NB4 (cell line): ENCODE measurements around the gene RELL1.

ENCODE experiments used
- DNase-seq: peaks from one replicate; pipeline ENCODE4 v3.0.0; 2010; ENCODE audit warnings: low read depth
- H3K4me3 ChIP-seq: one replicate; pipeline ENCODE4 v1.5.1; 2011; ENCODE audit warnings: mild to moderate bottlenecking, low read depth, low read length, moderate library complexity
- MYC ChIP-seq: IDR thresholded peaks from 2 replicates; pipeline ENCODE4 v1.6.1; 2011; ENCODE audit warnings: low read depth, low read length
- POLR2A ChIP-seq: IDR thresholded peaks from 2 replicates; pipeline ENCODE4 v1.6.1; 2011; ENCODE audit warnings: mild to moderate bottlenecking; ENCODE audit not compliant: insufficient read length; ENCODE audit errors: extremely low read depth
- TF ChIP-seq, protein P1 (sequence below): IDR thresholded peaks from 2 replicates; pipeline ENCODE4 v1.6.1; 2011; ENCODE audit warnings: low read depth, low read length
- TF ChIP-seq, protein P2 (sequence below): IDR thresholded peaks from one replicate; pipeline ENCODE4 v1.5.1; 2012; ENCODE audit warnings: low read depth, low read length

RELL1 gene

GRCh38 chr4:37605843-37606565, 80.2 kb downstream of the RELL1 start:
- TF ChIP-seq POLR2A = no peak
- TF ChIP-seq, protein P1, sequence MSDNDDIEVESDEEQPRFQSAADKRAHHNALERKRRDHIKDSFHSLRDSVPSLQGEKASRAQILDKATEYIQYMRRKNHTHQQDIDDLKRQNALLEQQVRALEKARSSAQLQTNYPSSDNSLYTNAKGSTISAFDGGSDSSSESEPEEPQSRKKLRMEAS = no peak
- TF ChIP-seq, protein P2, sequence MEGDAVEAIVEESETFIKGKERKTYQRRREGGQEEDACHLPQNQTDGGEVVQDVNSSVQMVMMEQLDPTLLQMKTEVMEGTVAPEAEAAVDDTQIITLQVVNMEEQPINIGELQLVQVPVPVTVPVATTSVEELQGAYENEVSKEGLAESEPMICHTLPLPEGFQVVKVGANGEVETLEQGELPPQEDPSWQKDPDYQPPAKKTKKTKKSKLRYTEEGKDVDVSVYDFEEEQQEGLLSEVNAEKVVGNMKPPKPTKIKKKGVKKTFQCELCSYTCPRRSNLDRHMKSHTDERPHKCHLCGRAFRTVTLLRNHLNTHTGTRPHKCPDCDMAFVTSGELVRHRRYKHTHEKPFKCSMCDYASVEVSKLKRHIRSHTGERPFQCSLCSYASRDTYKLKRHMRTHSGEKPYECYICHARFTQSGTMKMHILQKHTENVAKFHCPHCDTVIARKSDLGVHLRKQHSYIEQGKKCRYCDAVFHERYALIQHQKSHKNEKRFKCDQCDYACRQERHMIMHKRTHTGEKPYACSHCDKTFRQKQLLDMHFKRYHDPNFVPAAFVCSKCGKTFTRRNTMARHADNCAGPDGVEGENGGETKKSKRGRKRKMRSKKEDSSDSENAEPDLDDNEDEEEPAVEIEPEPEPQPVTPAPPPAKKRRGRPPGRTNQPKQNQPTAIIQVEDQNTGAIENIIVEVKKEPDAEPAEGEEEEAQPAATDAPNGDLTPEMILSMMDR = no peak
- TF ChIP-seq MYC = no peak
- DNase-seq = no peak
- no peak overlapping the region for H3K4me3 ChIP-seq

DNA sequence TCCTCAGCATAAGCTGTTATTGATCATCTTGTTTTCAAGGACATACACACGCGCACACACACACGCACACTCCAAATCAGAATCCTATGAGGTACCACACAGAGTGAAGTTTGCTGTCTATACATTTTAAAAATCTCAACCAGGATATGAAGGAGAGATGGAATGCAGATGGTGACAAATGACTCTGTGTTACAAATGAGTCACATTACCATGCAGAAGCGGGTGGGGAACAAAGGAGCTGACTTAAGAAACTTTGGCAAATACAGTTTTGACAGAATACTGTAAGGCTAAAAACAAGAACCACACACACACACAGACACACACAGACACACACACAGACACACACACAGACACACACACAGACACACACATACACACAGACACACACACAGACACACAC, 81.7 kb downstream of the RELL1 start:
- TF ChIP-seq, protein P2 = no peak
- TF ChIP-seq, protein P1 = no peak
- TF ChIP-seq POLR2A = no peak
- TF ChIP-seq MYC = no peak
- H3K4me3 ChIP-seq = no peak overlapping the region
- peak; percentile 30 for DNase-seq

- H3K4me3 ChIP-seq = no peak overlapping the region
- DNase-seq = no peak
- no peak for TF ChIP-seq MYC
Observed at GRCh38 chr4:37603711-37604110, 82.5 kb downstream of the RELL1 start.

DNA sequence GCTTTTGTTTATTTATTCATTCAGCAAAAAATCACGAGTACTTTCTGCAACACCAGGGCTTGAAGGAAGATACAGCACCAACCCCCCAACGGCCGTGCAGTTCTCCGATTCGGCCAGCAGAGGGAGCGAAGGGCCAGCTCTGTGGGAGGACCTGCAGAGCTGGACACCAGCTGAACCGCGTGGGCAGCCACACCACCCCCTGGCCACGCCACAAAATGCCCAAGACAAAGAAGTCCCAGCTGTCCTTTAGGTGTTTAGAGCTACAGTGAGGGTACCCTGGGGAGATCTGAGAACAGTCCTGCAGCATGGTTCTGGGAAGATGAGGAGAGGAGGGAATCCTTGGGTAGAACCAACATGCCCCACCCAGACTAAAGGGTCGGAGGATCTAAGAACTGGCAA, 83.1 kb downstream of the RELL1 start:
- DNase-seq = peak; percentile 85
- TF ChIP-seq, protein P2 = peak; percentile 99
- peak; percentile 78 for TF ChIP-seq MYC
- TF ChIP-seq, protein P1 = peak; percentile 80
- no peak for TF ChIP-seq POLR2A
- no peak overlapping the region for H3K4me3 ChIP-seq

DNA sequence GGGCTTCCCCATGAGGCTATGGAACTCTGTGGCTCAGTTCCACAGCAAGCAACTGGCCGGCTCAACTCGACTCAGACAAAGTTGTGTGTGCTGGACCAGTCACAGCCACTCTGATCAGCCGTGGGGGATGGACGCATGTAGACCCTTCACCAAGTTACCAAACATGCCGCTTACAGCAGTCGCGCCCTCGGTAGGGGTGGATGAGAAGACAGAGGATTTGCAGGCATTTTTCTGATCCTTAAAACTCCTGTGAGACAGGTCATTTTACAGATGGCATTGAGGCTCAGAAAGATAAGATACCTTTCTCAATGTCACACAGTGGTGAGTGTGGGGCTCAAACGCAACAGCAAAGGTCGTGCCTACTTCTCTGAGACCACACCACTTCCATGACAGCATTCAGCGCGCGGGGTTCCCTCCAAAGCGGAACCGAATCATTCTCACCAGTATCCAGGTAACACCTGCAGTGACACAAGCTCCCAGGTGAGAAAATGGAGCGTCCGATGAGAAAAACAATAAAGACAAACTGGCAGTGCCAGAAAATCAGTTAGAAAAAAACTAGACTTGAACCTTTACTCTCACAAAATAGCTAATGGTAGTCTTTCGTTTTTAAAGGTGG, 83.6 kb downstream of the RELL1 start:
- H3K4me3 ChIP-seq = no peak overlapping the region
- TF ChIP-seq, protein P1 = no peak
- TF ChIP-seq, protein P2 = no peak
- no peak for TF ChIP-seq MYC
- TF ChIP-seq POLR2A = no peak
- no peak for DNase-seq

- no peak for TF ChIP-seq POLR2A
- TF ChIP-seq, protein P1 = no peak; the same call in 1 of the 2 replicates
- TF ChIP-seq, protein P2 = no peak
- no peak for TF ChIP-seq MYC
- H3K4me3 ChIP-seq = no peak overlapping the region
- peak; percentile 88 for DNase-seq
Observed at GRCh38 chr4:37601531-37601930, 84.6 kb downstream of the RELL1 start.
